Ishikawa (cell line): ENCODE data around the gene GPC6.

Experiments used
- CEBPB ChIP-seq: IDR thresholded peaks from 2 replicates; pipeline ENCODE4 v1.6.1; 2012
- CREB1 ChIP-seq: IDR thresholded peaks from 2 replicates; pipeline ENCODE4 v1.6.1; 2012; ENCODE audit warnings: low read depth
- EGR1 ChIP-seq: IDR thresholded peaks from 2 replicates; pipeline ENCODE4 v1.6.1; 2012
- EP300 ChIP-seq: IDR thresholded peaks from 2 replicates; pipeline ENCODE4 v1.6.1; 2012; ENCODE audit warnings: borderline replicate concordance
- FOXM1 ChIP-seq: IDR thresholded peaks from 2 replicates; pipeline ENCODE4 v1.6.1; 2012; ENCODE audit warnings: low read depth, borderline replicate concordance
- NFIC ChIP-seq: IDR thresholded peaks from 2 replicates; pipeline ENCODE4 v1.6.1; 2012
- RAD21 ChIP-seq: IDR thresholded peaks from 2 replicates; pipeline ENCODE4 v1.6.1; 2012; ENCODE audit warnings: low read depth
- REST ChIP-seq: IDR thresholded peaks from 2 replicates; pipeline ENCODE4 v1.6.1; 2012; ENCODE audit warnings: low read depth, mild to moderate bottlenecking
- TAF1 ChIP-seq: IDR thresholded peaks from 2 replicates; pipeline ENCODE4 v1.6.1; 2012; ENCODE audit warnings: low read depth, mild to moderate bottlenecking
- TCF12 ChIP-seq: IDR thresholded peaks from 2 replicates; pipeline ENCODE4 v1.6.1; 2012; ENCODE audit warnings: low read depth
- TEAD4 ChIP-seq: IDR thresholded peaks from 2 replicates; pipeline ENCODE4 v1.6.1; 2012
- YY1 ChIP-seq: IDR thresholded peaks from 2 replicates; pipeline ENCODE4 v1.6.1; 2012; ENCODE audit warnings: low read depth
- ZBTB7A ChIP-seq: IDR thresholded peaks from 2 replicates; pipeline ENCODE4 v1.6.1; 2012; ENCODE audit warnings: low read depth
- TF ChIP-seq, protein P1 (sequence below): IDR thresholded peaks from 2 replicates; pipeline ENCODE4 v1.6.1; 2012
- TF ChIP-seq, protein P2 (sequence below): IDR thresholded peaks from 2 replicates; pipeline ENCODE4 v1.6.1; 2012

The GPC6 gene

GRCh38 chr13:93328943-93329342, 102.3 kb downstream of the GPC6 start:
- TF ChIP-seq YY1 (no peak), EGR1 (no peak), RAD21 (no peak), EP300 (no peak), ZBTB7A (no peak), FOXM1 (no peak), CREB1 (no peak), REST (no peak), TEAD4 (no peak), TCF12 (no peak), NFIC (no peak), CEBPB (no peak), TAF1 (no peak)
- TF ChIP-seq, protein P1, sequence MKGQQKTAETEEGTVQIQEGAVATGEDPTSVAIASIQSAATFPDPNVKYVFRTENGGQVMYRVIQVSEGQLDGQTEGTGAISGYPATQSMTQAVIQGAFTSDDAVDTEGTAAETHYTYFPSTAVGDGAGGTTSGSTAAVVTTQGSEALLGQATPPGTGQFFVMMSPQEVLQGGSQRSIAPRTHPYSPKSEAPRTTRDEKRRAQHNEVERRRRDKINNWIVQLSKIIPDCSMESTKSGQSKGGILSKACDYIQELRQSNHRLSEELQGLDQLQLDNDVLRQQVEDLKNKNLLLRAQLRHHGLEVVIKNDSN, result no peak
- TF ChIP-seq, protein P2, sequence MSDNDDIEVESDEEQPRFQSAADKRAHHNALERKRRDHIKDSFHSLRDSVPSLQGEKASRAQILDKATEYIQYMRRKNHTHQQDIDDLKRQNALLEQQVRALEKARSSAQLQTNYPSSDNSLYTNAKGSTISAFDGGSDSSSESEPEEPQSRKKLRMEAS, result no peak

- TF ChIP-seq TAF1 (no peak), CREB1 (no peak), TCF12 (no peak), YY1 (no peak), REST (no peak), TEAD4 (no peak)
Measured at GRCh38 chr13:93336728-93337127, 110.1 kb downstream of the GPC6 start.

DNA sequence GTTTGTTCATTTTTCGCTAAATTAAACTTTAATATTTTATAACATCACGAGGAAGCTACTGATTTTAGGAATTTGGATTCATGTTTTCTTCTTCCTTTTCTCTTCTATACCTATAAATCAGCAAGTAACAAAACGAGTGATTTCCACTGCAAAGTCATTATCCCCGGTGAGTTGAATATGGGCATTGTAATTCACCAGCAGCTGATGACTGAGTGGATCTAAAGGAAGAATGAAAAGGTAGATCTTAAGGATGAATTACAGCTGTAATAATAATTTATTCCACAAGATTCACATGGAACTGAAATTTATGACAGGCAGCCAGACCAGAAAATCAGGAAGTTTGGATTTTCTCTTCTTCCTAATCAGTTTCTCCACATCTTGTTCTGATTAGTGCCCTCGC, 111.4 kb downstream of the GPC6 start:
- TF ChIP-seq, protein P1, result no peak
- TF ChIP-seq RAD21 (no peak), TAF1 (no peak), CEBPB (no peak), TCF12 (no peak), CREB1 (no peak), EGR1 (no peak), REST (no peak), TEAD4 (no peak), ZBTB7A (no peak), NFIC (no peak), YY1 (no peak)
- TF ChIP-seq, protein P2, result no peak

DNA sequence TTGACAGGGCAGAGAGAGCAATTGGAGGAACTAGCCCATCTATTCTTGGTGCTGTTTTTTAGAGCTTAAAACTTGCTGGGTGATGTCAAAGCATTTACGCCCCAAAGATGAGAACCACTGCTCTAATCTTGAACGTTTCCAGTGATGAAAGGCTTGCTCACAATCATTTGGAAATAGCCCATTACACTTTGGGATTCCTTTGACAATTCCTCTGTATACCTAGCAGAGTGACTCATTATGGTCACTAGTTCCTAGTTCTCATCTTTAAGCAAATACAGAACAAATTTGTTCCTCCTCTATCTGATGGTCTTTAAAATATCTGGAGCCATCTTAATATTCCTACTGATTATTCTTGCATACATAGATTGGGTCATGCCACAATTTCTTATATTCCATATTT, 112.3 kb downstream of the GPC6 start:
- no peak for TF ChIP-seq ZBTB7A
- no peak for TF ChIP-seq TAF1
- no peak for TF ChIP-seq TCF12
- no peak for TF ChIP-seq CEBPB
- TF ChIP-seq EGR1, result no peak
- TF ChIP-seq EP300, result no peak
- no peak for TF ChIP-seq REST
- TF ChIP-seq CREB1, result no peak
- TF ChIP-seq, protein P2, result no peak
- no peak for TF ChIP-seq RAD21
- TF ChIP-seq, protein P1, result no peak
- no peak for TF ChIP-seq NFIC
